Measurements from ENCODE around the gene TBRG1. TPM values are rescaled to one million over a fixed set of nuclear protein-coding genes. Genes with fewer than 3 reads are reported as not detected.

Gene TBRG1
- total and polyA plus RNA-seq, 2 of the 4 experiments (the other 2 are of a cell fraction) = 13.3 to 23.2 TPM

GRCh38 chr11:124672536-124673215 is 50.0 kb downstream of the TBRG1 start:
- no peak overlapping the region for H2AK9ac ChIP-seq (replicated peaks; ENCODE audit: low read depth, low read length, poor library complexity)
- peak overlapping the region; percentile 60; the same call in 1 of the 2 replicates for H3K14ac ChIP-seq (replicated peaks; ENCODE audit: low read depth, low read length)
- H3K18ac ChIP-seq (ENCODE audit: low read depth, low read length) = no peak overlapping the region
- WGBS, 2 experiments (ENCODE audit: extremely low coverage in 2 of 2, insufficient read length in 1 of 2) = no CpG with 5 or more reads among the region's 7 CpGs
- H3K56ac ChIP-seq (ENCODE audit: extremely low read depth, insufficient read depth, low read length) = peak overlapping the region; percentile 58; the same call in 1 of the 2 replicates
- dilution Hi-C loops (cut with HindIII; ENCODE audit: low sequenced_read_pairs, unreplicated experiment) = no loop called here
- H2BK15ac ChIP-seq (ENCODE audit: low read depth, low read length) = no peak overlapping the region
- H3K27me3 ChIP-seq (ENCODE audit: control insufficient read depth, insufficient read depth, low read length) = no peaks in the 10 kb centered on the region
- H2BK5ac ChIP-seq (ENCODE audit: low read depth, low read length, poor library complexity, severe bottlenecking) = no peak overlapping the region
- H3K4me1 ChIP-seq (ENCODE audit: control insufficient read depth, insufficient read depth, low read length) = peaks cover 9% of the 10 kb centered on the region
- H3K4me2 ChIP-seq (ENCODE audit: low read depth, low read length) = peak overlapping the region; percentile 89
- in situ Hi-C loops (cut with MboI; ENCODE audit: low sequenced_read_pairs) = loop anchor here (5.0 to 25.0 kb wide), 2 partner anchors 90 to 740 kb away; partner anchors contain the start of gene ESAM
- H3K36me3 ChIP-seq (ENCODE audit: control insufficient read depth, insufficient read depth, low read length) = no peaks in the 10 kb centered on the region; the same call in 1 of the 2 replicates
- no peaks in the 10 kb centered on the region for H3K9me3 ChIP-seq (ENCODE audit: control insufficient read depth, insufficient read depth, low read length)
- CTCF ChIA-PET = no interaction called here
- peak overlapping the region; percentile 72 for H3K23ac ChIP-seq (ENCODE audit: low read depth, low read length)
- no peaks in the 10 kb centered on the region for H4K20me1 ChIP-seq (ENCODE audit: insufficient read depth, low read length)
- H4K8ac ChIP-seq (ENCODE audit: low read depth in 2 of 2, low read length in 2 of 2) = peak overlapping the region; percentile 46 to 70; a peak in 2 of 4 replicates
- H2BK20ac ChIP-seq (ENCODE audit: low read depth, low read length) = no peak overlapping the region
- H2AK5ac ChIP-seq (ENCODE audit: low read depth, low read length) = peak overlapping the region; percentile 60
- TF ChIP-seq RCOR1 (IDR thresholded peaks at IDR 0.05; ENCODE audit: insufficient replicate concordance, low read length) (no peak), RFX5 (IDR thresholded peaks at IDR 0.05; ENCODE audit: low read depth, low read length) (no peak)
- peak overlapping the region; percentile 83 for H3K4ac ChIP-seq (ENCODE audit: low read depth, low read length)
- DNase-seq (no peak), ATAC-seq (ENCODE audit: low read depth) (no peak)
- no TSS peak for BruUV-seq (replicated peaks)
- no peak overlapping the region for H2BK120ac ChIP-seq (ENCODE audit: low read depth, low read length)
- H3K4me3 ChIP-seq (ENCODE audit: insufficient read depth, low read depth, low read length) = peak overlapping the region; percentile 83
- POLR2A ChIA-PET (ENCODE audit: unreplicated experiment) = interaction anchor here (0.6 kb wide), 1 partner anchor 123 kb away, joined by 3 read pairs; no protein-coding TSS in a partner anchor
- peaks cover 4% of the 10 kb centered on the region; the same call in 1 of the 2 replicates for H3K9me1 ChIP-seq (ENCODE audit: insufficient read depth, low read length)
- H3K9ac ChIP-seq (ENCODE audit: low read depth, low read length) = peak overlapping the region; percentile 83
- no peak overlapping the region for H4K5ac ChIP-seq (ENCODE audit: low read depth, low read length)
- peak overlapping the region; percentile 77; the same call in 1 of the 2 replicates for H3K27ac ChIP-seq (ENCODE audit: insufficient read depth, low read length)
- intact Hi-C loops (cut with micrococcal nuclease) = loop anchor here (1.0 to 10.0 kb wide), 4 partner anchors 72 to 165 kb away; partner anchors contain the start of gene MSANTD2
- no peak overlapping the region for H2AFZ ChIP-seq (replicated peaks; ENCODE audit: low read length, poor library complexity)
- H4K91ac ChIP-seq (ENCODE audit: insufficient read depth, low read depth, low read length) = no peak overlapping the region
- peaks cover 10 to 20% of the 10 kb centered on the region in 2 experiments; a peak in 3 of 4 replicates for H3K79me1 ChIP-seq (ENCODE audit: low read depth in 1 of 2, low read length in 2 of 2)
